GM21423 (cell line): Measurements from ENCODE around the gene LCE5A.
"Not testable (repeated sequence)": the region's sequence is repeated elsewhere in the genome, so short reads cannot be mapped to it uniquely, and the experiment has no call there.

Source experiments
- ATAC-seq: cut with Tn5 transposase; IDR thresholded peaks from one replicate; pipeline ENCODE4 v1.9.1; 2021; ENCODE audit warnings: mild to moderate bottlenecking, moderate library complexity; ENCODE audit not compliant: unreplicated experiment

The LCE5A gene, protein sequence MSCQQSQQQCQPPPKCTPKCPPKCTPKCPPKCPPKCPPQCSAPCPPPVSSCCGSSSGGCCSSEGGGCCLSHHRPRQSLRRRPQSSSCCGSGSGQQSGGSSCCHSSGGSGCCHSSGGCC

DNA sequence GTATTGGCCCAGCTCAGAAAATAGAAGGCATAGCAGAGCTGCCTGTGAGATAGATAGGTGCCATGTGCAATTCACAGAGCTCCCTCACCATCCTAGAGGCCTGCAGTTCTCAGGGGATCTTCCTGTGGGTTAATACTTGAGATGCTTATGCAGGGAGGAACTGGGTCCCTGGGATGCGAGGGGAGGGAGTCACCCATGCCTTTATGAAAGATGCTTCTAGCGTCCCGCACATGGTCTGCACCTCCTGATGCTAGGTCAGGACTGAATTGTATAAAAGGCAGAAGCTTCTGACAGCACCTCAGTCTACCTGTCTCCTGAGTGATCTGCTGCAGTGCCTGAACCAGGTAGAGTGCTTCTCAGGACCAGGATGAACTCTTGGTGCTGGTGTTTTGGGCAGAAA is at the start of gene LCE5A:
LCE5A (plus strand) TSS at position 301 of the 400 bp plus-strand sequence. CDS start 732 bp downstream, outside the sequence.
- ATAC-seq: no peak

DNA sequence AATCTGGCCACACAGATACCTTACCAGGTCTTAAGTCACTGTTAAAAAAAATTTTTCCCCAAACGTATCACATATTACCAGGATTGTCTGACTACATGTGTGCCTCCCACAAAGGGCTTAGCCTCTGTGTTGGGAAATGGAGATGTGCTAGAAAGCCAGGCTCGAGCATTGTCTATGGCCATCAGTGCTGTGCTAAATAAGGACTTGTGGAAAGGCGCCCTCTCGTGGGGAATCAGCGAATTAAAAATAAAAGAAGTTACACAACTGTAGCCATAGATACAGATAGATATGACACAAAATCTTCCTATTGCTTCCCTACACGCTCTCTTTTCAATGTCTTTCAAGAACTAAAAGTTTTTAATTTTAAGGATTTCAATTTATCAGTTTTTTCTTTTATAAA is 49.1 kb upstream of the LCE5A start:
- no peak for ATAC-seq

DNA sequence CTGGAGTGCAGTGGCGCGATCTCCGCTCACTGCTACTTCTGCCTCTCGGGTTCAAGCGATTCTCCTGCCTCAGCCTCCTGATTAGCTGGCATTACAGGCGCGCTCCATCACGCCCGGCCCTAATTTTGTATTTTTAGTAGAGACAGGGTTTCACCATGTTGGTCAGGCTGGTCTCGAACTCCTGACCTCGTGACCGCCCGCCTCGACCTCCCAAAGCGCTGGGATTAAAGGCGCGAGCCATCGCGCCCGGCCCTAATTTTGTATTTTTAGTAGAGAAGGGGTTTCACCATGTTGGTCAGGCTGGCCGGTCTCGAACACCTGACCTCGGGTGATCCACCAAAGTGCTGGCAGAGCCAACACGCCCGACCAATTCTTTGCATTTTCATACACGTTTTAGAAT is 48.0 kb upstream of the LCE5A start:
- ATAC-seq: no peak

DNA sequence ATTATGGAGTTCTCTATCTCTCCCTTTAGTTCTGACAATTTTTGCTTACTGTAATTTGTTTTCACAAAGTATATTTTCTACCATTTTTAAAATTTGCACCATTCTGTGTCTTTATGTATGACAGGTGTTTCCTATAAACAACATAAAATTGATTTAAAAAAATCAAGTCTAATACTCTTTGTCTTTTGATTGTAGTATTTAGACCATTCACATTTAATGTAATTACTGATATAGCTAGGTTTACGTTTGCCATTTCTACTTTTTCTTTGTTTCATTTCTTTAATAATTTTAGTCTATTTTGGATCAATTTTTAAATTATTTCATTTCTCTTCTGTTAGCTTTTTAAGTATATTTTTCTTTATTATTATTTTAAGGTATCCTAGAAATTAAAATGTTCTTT is 44.4 kb upstream of the LCE5A start:
- no peak for ATAC-seq

DNA sequence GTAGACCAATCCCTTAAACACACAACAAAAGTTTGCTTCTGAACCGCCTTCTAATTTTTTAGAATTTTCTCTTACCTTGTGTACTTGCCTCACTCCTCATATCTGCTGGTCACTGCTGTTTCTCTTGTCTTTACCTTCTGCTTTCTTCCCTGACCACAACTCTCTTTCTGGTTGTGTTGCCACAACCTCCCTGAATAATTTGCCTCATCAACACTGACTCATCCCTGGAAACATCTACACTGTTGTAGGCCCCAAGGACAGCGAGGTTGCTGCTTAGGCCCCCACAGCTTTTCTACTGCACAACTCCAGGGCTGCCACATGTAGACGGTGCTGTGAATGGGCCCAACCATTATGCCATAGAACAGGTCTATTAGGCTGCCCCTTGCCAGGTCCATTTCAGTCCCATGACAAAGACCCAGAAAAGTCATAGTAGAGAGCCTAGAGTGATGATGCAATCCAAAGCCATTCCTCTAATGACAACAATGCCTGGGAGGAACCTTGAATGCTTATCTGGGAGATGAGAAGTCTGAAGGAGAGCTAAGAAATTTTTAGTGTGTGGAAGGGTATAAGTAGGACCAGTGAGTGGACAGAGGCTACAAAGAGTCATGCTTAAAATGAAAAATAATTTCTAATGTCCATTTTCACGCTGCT is 36.6 kb upstream of the LCE5A start:
- no peak for ATAC-seq

DNA sequence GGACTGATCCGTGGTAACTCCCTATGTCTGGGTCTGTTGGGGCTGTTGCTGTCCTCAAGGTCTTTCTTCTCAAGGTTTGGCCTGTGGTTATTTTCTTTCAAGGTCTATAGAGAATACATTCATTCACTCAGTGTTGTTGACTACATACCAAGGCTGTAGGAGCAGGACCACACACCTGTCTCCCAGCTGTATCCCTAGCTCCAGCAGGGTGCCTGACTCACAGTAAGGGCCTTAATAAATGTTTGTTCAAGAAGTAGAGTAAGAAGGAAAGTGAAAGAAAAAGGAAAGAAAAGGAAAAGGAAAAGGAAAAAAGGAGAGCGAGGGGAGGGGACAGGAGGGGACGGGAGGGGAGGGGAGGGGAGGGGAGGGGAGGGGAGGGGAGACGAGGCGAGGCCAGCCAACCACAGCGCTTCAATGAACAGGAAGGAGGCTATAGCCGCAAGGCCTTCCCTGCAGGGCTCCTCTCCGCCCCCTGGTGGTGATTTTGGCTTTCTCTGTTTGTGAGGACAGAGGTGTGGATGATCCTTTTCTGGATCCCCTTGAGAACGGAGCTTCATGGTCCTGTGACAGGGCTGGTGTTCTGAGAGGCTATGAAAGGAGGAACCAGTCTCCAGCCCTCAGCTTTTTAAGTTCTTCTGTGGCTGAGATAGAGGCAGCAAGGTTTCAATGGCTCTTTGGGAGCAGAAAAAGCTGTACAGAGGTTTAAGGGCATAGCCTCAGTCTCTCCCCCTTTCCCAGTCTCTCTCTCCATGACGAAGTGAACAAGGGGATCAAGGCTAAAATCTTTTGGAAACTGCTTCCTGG is 30.6 kb upstream of the LCE5A start:
- ATAC-seq: no peak

DNA sequence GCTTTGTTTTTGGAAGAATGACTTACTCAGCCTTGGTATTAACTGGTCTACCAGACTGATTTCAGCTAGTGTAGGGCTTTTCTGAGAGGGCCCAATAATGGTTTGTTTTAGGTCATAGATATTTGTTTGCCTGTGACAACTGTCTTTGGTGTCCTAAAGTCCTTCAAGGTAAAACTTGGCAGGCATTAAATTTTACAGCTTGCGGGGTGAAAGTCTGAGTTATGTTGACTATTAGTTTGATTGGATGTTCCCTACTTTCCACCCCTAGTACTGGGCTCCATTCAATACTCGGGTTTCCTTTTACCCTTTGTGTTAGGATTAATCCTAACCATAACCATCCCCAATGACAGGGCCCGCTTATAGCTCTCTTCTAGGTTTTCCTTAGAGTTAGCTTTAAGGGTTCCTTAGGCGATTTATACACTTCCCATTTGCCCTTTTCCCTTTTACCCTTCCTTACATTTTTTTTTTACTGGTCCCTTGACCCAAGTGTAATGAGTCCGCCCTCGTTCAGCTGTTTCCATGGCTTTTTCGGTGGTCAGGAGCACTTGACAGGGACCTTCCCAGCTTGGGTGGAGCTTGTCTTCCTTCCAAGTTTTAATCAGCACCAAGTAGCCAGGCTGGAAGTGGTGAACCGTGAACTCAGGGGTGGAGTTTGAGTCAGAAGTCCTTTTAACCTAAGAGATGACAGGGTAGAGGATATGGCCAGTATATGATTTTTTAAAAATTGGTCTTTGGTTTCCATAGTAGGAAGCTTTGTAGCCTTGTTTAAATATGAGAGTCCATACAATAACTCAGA is 28.5 kb upstream of the LCE5A start:
- ATAC-seq: no peak

DNA sequence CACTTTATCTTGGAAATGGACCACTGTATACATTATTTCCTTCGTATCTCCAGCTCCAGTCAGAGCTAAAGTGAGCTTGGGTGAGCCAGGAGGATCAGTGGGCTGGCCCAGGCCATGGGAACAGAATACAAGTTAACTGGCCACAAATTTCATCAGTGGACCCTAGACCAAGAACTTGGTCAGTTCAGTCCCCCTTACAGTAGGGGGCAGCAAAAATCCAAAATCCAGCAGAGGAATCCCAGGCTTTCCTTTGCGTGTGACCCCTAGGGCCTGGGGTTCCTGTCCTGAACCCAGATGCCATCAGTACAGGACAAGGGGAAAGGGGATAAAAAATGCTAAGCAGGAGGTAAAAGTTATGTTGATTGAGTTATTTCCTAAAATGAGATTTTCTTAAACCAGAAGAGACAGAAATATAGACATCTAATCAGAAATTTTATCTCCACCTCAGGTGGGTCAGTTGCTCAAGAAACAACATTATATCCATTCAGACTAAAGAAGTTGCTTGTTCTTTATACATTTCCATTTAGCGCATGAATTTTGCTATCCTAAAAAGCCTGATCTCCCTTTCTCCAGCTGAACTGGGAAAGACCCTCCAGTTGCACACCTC is 24.1 kb upstream of the LCE5A start:
- ATAC-seq: no peak

DNA sequence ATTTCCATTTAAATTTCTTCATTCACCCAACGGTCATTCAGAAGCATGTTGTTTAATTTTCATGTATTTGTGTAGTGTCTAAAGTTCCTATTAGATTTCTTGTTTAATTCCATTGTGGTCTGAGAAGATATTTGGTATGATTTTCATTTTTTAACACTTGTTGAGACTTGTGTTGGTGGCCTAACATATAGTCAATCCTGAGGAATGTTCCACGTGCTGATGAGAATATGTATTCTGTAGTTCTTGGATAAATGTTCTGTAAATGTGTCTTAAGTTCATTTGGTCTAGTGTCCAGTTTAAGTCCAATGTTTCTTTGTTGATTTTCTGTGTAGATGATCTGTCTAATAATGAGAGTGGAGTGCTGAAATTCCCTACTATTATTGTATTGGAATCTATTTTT is 22.7 kb upstream of the LCE5A start:
- ATAC-seq: no peak

DNA sequence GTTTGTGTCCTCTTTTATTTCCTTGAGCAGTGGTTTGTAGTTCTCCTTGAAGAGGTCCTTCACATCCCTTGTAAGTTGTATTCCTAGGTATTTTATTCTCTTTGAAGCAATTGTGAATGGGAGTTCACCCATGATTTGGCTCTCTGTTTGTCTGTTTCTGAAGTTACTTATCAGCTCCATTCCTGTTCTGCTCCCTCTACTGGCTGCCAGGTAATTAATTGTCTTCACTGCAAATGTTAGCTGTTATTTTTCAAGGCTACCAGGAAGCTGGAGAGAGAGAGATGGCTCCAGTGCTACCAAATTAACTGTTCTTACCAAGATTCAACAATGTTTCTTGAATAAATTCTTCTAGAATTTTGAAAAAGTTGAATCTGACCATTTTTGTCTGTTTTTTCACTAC is 19.1 kb upstream of the LCE5A start:
- ATAC-seq: not testable (repeated sequence)

DNA sequence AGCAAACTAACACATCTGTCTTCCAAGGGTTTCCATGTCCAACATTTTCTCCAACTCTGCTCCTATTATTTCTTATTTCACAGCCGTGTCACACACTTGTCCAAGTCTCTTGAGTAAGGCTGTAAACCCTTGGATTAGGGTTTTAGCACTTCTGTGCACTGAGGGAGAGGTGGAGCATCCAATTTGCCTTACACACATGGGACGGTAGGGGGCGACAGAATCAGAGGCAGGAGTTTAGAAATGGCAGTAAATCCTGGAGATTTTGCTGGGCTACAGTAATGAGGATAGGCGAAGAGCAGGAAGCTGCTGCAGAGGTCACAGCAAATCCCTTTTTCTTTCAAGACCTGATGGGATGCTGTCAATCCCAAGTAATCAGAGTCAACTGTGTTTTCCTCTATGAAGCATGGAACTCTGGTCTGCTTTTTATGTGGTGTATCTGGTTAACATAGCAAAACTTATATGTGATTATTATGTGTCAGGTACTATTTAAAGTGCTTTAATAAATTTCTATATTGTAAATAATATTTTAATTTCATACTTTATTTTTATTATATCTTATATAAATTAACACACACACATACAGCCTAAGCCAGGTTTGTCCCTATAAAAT is 15.4 kb upstream of the LCE5A start:
- no peak for ATAC-seq

DNA sequence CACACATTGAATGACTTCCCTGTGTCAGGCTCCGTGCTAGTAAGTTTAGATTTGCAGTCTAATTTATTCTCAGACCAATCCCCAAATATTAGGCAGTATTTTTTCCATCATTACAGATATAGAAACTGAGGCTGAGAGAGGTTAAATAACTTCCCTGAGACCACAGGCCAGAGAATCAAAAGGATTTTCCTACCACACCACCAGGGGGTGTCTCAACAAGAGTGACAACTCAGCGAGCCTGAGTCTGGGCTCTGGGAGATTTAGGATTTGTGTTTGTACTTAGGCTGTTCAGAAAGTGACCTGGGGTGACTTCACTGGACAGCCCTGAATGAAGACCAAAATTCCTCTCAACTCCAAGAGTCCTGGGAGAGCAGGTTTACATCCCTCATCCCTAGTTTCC is 13.3 kb upstream of the LCE5A start:
- no peak for ATAC-seq

DNA sequence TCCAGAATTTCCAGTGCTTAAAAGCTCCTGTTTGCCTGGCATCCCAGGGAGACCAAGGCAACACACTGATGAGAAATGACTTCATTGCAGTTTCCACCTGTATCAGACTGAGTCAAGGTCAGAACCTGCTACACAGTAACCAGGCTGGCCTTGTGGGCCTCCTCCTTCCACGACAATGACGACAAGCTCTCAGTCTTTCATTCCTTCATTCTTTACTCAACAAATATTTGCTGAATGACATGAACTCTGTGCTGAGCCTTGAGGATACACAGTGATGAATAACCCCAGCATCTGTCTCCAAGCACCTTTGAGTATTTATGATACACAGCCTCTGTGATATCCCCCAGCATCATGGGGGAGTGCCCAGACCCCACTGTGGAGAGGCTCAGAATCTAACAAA is 8.9 kb upstream of the LCE5A start:
- no peak for ATAC-seq

DNA sequence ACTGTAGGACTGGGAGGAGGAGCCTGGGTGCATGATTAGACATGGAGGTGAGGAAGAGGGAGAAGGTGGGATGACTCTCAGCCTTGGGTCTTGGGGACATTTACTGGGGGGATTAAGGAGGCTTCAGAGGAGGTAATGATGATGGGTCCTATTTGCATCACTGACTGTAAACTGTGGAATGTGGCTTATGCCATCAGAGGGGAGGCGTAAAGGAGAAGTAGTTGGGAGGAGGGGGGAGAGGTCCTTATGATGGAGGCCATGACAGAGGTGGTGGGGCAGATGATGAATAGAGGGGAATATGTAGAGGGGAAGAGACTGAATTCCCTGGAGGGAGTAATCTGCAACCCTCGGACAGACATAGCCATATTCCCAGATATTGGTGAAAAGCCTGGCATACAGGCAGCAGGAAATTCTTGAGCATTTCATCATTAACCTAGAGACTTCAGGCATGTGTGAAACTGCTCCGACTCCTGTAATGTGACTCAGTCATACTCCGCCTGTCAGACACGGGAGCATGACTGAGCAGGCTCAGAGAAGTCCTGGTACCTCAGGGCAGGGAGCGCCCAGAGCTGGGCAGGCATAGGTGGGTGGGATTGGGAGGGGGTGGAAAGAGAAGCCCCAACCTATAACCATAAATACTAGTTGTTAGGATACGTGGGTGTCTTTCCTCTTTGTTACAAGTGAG is 8.0 kb upstream of the LCE5A start:
- ATAC-seq: no peak

DNA sequence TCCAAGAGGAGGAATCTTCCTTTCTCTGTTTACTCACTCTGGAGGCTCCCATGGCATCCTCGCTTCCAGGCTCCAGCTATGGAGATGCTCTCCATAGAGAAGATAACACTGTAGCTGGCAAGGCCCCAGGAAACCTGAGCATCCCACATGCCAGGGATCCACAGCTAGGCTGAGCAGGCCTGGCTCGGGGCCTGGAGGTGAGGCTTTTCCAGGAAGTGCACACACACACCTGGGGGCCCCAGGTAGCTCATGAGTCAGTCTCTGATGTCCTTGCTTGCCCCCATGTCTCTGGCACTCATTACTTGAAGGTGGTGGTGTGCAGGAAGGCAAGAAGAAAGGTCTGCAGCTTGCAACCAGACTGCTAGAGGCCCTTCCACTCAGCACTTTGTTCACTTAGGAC is 5.5 kb upstream of the LCE5A start:
- no peak for ATAC-seq

DNA sequence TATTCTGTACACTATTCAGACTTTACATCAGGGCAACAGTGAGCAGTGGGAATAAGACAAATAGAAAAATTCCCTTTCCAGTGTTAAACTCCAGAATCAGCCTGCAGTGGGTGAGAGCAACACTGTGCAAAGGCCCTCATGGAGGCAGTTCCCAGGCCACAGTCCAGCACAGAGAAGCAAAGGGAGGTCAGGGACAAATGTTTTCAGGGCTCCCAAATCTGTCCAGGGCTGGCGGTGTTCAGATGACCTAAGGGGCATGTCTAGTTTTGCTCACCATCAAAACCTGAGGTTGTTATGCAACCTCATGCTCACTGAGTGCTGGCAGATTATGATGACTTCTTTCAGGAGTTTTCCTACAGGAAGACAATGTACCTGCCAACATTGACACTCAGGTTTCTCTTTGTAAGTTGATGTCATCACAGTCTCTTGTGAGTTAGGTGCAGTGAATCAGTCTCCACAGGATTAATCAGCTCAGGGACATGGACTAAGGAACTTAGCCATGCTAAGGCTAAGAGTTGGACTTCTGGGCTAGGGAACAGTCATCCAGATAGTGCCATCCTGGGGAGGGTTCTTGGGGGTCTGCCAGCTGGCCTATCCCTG is 3.6 kb upstream of the LCE5A start:
- no peak for ATAC-seq

DNA sequence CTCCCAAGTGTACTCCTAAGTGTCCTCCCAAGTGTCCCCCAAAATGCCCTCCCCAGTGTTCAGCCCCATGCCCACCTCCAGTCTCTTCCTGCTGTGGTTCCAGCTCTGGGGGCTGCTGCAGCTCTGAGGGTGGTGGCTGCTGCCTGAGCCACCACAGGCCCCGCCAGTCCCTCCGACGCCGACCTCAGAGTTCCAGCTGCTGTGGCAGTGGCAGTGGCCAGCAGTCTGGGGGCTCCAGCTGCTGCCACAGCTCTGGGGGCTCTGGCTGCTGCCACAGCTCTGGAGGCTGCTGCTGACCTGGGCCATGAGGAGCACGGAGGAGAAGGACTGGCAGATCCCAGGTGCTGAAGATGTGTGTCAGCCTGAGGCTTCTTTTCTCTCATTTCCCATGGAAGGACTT is 993 bp downstream of the LCE5A start:
- ATAC-seq: no peak

DNA sequence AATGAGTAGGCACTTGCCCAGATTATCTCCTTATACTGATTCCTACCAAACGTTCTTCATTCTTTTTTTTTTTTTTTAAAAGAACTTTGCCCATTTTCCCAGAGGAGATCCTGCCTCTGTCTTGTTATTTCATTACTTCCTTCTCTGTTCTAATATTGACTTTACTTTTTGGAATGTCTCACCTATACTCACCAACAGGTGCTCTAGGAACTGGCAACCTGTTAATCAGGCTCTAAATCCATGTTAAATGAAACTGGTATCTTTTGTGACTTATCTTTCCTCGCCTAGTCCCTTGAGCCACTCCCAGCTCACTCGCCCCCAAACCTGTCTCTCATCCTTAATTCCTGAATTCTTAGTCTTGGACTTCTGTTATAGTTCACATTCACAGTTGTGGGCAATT is 2.5 kb downstream of the LCE5A start:
- ATAC-seq: no peak

DNA sequence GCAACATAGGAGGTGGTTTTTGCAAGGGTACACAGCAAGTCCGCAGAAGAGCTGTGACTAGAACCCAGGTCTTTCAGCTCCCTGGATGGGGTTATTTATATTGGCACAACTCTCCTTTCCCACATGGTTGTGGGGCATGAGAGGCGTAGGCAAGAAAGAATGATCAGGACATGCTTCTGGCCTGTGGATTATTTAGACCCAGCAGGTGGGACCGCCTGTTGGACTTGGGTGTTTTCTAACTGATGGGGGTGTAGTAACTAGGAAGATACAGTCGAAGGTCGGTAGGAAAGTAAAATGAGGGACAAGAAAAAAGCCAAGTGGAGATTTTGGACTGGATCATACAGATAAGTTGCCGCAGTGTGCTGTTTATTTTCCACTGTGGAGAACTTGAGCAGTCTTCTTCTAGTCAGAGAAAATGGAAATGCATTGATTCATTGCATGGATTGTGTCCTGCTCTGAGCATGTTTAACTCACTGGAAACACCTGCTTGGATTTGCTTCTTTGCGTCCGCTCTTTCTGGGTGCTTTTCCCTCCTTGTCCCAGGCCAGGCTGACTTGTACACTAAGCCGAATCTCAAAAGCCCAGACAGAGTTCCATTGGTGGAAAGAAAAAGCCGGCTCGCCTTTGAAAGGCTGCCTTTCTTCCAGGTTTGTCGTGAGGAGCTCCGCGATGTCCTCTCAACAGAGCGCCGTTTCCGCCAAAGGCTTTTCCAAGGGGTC is 4.3 kb downstream of the LCE5A start:
- ATAC-seq: no peak
